SU-DHL-6 (cell line): ENCODE data around the gene ENDOG.
"Not testable (repeated sequence)": the region's sequence is repeated elsewhere in the genome, so short reads cannot be mapped to it uniquely, and the experiment has no call there.

Source experiments
- H2AFZ ChIP-seq: fragments of 200-600 bp; sonication (generic); 2 replicates; pipeline ENCODE4 v1.6.1; 2014; ENCODE audit warnings: low read depth, mild to moderate bottlenecking, moderate library complexity, mixed read lengths, antibody characterized with exemption, low read length; ENCODE audit not compliant: severe bottlenecking
- H3F3A ChIP-seq: fragments of 200-600 bp; shearing (Covaris generic); 2 replicates; pipeline ENCODE4 v1.6.0; 2016; ENCODE audit warnings: antibody characterized with exemption, mild to moderate bottlenecking; ENCODE audit not compliant: insufficient read depth
- H3K27ac ChIP-seq: fragments of 200-600 bp; sonication (generic); 2 replicates; pipeline ENCODE4 v1.5.1; 2016; ENCODE audit warnings: low read depth, mild to moderate bottlenecking, low read length, moderate library complexity, mixed read lengths
- H3K27me3 ChIP-seq: fragments of 200-600 bp; sonication (generic), shearing (Covaris generic); 2 replicates; pipeline ENCODE4 v1.6.0; 2014; ENCODE audit warnings: mild to moderate bottlenecking, low read length
- H3K36me3 ChIP-seq: fragments of 200-600 bp; sonication (generic); 2 replicates; pipeline ENCODE4 v1.6.1; 2014; ENCODE audit warnings: mild to moderate bottlenecking, low read length, mixed read lengths
- H3K4me2 ChIP-seq: fragments of 300-600, 200-600 bp; shearing (Covaris generic), sonication (generic); 2 replicates; pipeline ENCODE4 v1.6.0; 2014; ENCODE audit warnings: low read length, low read depth, mild to moderate bottlenecking; ENCODE audit not compliant: poor library complexity, severe bottlenecking
- H3K4me3 ChIP-seq: fragments of 200-600 bp; sonication (generic); 2 replicates; pipeline ENCODE4 v1.5.1; 2014; ENCODE audit warnings: antibody characterized with exemption, low read length, mild to moderate bottlenecking, mixed read lengths; ENCODE audit not compliant: insufficient read depth, poor library complexity, severe bottlenecking
- H3K79me2 ChIP-seq: fragments of 200-600 bp; sonication (generic); 2 replicates; pipeline ENCODE4 v1.6.1; 2014; ENCODE audit warnings: mild to moderate bottlenecking, low read length, moderate library complexity; ENCODE audit not compliant: insufficient read depth
- H3K9ac ChIP-seq: fragments of 200-600 bp; sonication (generic); 2 replicates; pipeline ENCODE4 v1.7.0; 2014; ENCODE audit warnings: mild to moderate bottlenecking, low read length
- H3K9me2 ChIP-seq: fragments of 200-600 bp; sonication (generic); replicated peaks from 2 replicates; pipeline ENCODE4 v1.6.1; 2014; ENCODE audit warnings: low read length; ENCODE audit not compliant: insufficient read depth
- H3K9me3 ChIP-seq: fragments of 200-600 bp; sonication (generic); 2 replicates; pipeline ENCODE4 v1.6.1; 2014; ENCODE audit warnings: low read length, mixed read lengths; ENCODE audit not compliant: insufficient read depth
- H4K20me1 ChIP-seq: fragments of 200-600 bp; sonication (generic); 2 replicates; pipeline ENCODE4 v1.6.1; 2014; ENCODE audit warnings: low read depth, mild to moderate bottlenecking, antibody characterized with exemption, low read length, moderate library complexity, mixed read lengths
- EZH2phosphoT487 ChIP-seq: fragments of 200-600 bp; sonication (generic), shearing (Covaris generic); conservative IDR thresholded peaks from 2 replicates; pipeline ENCODE4 v1.6.1; 2018; ENCODE audit warnings: mild to moderate bottlenecking, antibody characterized with exemption, low read length, moderate library complexity, mixed read lengths
- TF ChIP-seq, protein P1 (sequence below): fragments of 200-600 bp; sonication (generic); IDR thresholded peaks from one replicate; pipeline ENCODE4 v1.5.1; 2017; ENCODE audit warnings: antibody characterized with exemption, mild to moderate bottlenecking, low read length, moderate library complexity; ENCODE audit not compliant: insufficient read depth, poor library complexity, severe bottlenecking

Gene ENDOG

DNA sequence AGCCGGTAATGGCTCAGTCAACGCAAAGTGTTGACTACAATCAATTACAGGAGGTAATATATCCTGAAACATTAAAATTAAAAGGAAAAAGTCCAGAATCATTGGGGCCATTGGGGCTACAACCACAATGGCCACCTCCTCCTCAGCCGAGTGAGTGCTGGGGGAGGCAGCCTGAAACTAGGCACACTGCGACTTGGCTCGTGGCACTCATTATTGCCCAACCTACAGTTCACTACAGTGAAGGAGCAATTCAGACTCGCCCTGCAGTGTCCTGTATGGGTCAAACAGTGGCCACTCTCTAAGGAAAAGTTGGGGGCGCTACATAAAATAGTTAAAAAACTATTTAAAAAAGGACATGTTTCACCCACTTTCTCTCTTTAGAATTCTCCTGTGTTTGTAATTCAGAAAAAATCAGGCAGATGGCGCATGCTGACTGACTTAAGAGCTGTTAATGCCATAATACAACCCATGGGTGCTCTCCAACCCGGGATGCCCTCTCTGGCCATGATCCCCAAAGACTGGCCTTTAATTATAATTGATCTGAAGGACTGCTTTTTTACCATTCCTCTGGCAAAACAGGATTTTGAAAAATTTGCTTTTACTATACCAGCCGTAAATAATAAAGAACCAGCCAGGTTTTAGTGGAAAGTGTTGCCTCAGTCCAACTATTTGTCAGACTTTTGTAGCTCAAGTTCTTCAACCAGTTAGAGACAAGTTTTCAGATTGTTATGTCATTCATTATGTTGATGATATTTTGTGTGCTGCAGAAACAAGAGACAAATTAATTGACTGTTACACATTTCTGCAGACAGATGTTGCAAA lies 33.7 kb downstream of the ENDOG start:
- H3K9ac ChIP-seq, H3K4me2 ChIP-seq, H3K9me3 ChIP-seq, H3K27ac ChIP-seq, H3F3A ChIP-seq, H3K4me3 ChIP-seq, H3K36me3 ChIP-seq, H3K9me2 ChIP-seq, H2AFZ ChIP-seq, H4K20me1 ChIP-seq, H3K27me3 ChIP-seq: not testable (repeated sequence)
- peaks cover 34% of the 10 kb centered on the region for H3K79me2 ChIP-seq
- TF ChIP-seq, protein P1, sequence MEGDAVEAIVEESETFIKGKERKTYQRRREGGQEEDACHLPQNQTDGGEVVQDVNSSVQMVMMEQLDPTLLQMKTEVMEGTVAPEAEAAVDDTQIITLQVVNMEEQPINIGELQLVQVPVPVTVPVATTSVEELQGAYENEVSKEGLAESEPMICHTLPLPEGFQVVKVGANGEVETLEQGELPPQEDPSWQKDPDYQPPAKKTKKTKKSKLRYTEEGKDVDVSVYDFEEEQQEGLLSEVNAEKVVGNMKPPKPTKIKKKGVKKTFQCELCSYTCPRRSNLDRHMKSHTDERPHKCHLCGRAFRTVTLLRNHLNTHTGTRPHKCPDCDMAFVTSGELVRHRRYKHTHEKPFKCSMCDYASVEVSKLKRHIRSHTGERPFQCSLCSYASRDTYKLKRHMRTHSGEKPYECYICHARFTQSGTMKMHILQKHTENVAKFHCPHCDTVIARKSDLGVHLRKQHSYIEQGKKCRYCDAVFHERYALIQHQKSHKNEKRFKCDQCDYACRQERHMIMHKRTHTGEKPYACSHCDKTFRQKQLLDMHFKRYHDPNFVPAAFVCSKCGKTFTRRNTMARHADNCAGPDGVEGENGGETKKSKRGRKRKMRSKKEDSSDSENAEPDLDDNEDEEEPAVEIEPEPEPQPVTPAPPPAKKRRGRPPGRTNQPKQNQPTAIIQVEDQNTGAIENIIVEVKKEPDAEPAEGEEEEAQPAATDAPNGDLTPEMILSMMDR, result peak; percentile 12

DNA sequence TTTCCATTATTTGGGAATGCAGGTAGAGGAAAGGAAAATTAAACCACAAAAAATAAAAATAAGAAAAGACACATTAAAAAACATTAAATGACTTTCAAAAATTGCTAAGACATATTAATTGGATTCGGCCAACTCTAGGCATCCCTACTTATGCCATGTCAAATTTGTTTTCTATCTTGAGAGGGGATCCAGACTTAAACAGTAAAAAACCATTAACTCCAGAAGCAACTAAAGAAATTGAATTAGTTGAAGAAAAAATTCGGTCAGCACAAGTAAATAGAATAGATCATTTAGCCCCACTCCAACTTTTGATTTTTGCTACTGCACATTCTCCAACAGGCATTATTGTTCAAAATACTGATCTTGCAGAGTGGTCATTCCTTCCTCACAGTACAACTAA lies 34.3 kb downstream of the ENDOG start:
- H4K20me1 ChIP-seq, H3K9me2 ChIP-seq, H3K27ac ChIP-seq, H3K4me2 ChIP-seq, H3K36me3 ChIP-seq, H3K9me3 ChIP-seq, H3K4me3 ChIP-seq, H2AFZ ChIP-seq, H3K27me3 ChIP-seq, H3F3A ChIP-seq, H3K9ac ChIP-seq: not testable (repeated sequence)
- H3K79me2 ChIP-seq, result peaks cover 29% of the 10 kb centered on the region

DNA sequence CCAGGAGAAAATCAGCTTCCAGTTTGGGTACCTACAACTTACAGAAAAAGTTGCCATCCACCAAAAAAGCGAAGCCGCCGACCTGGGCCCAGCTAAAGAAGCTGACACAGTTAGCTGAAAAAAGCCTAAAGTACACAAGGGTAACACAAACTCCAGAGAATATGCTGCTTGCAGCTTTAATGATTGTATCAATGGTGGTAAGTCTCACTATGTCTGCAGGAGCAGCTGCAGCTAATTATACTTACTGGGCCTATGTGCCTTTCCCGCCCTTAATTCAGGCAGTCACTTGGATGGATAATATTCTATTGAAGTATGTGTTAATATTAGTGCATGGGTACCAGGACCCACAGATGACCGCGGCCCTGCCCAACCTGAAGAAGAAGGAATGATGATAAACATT lies 36.2 kb downstream of the ENDOG start:
- H4K20me1 ChIP-seq, H3K9me2 ChIP-seq, H2AFZ ChIP-seq, H3K4me2 ChIP-seq, H3K9ac ChIP-seq, H3K4me3 ChIP-seq, H3F3A ChIP-seq, H3K27me3 ChIP-seq, H3K36me3 ChIP-seq, H3K27ac ChIP-seq, H3K9me3 ChIP-seq: not testable (repeated sequence)
- peaks cover 35% of the 10 kb centered on the region for H3K79me2 ChIP-seq

- H3F3A ChIP-seq, H3K9me2 ChIP-seq, H3K27ac ChIP-seq, H3K4me2 ChIP-seq, H3K9ac ChIP-seq, H3K9me3 ChIP-seq, H2AFZ ChIP-seq, H3K4me3 ChIP-seq, H4K20me1 ChIP-seq, H3K27me3 ChIP-seq, H3K36me3 ChIP-seq: not testable (repeated sequence)
- peaks cover 52% of the 10 kb centered on the region for H3K79me2 ChIP-seq
Measured at GRCh38 chr9:128858476-128858875, 40.2 kb downstream of the ENDOG start.

GRCh38 chr9:128860937-128861336 lies 42.6 kb downstream of the ENDOG start:
- TF ChIP-seq EZH2phosphoT487, result no peak
- TF ChIP-seq, protein P1, result no peak
- no peaks in the 10 kb centered on the region for H4K20me1 ChIP-seq
- H2AFZ ChIP-seq, result no peak overlapping the region
- peaks cover 53% of the 10 kb centered on the region for H3K79me2 ChIP-seq
- H3K9ac ChIP-seq, result no peak overlapping the region
- H3K4me3 ChIP-seq, result no peak overlapping the region
- H3K9me2 ChIP-seq, result no peaks in the 10 kb centered on the region
- H3K4me2 ChIP-seq, result no peak overlapping the region
- no peaks in the 10 kb centered on the region for H3K9me3 ChIP-seq
- H3K36me3 ChIP-seq, result no peaks in the 10 kb centered on the region
- H3K27ac ChIP-seq, result no peak overlapping the region
- H3F3A ChIP-seq, result 0 out of 2 replicates have a peak, but pooled peaks cover 5% of the 10 kb centered on the region
- no peaks in the 10 kb centered on the region for H3K27me3 ChIP-seq
